ENCODE data around the gene PLN. TPM values are rescaled to one million over a fixed set of nuclear protein-coding genes. Genes with fewer than 3 reads are reported as not detected.

The PLN gene
- total RNA-seq, 1 experiment from 2014 or later = not detected

GRCh38 chr6:118529756-118530155 lies 18.3 kb upstream of the PLN start:
- Mint-ChIP-seq H3K36me3 (0 out of 2 replicates have a peak, but pooled peaks cover 2% of the 10 kb centered on the region), H3K27ac (no peak overlapping the region), H3K9me3 (peaks cover 13% of the 10 kb centered on the region), H3K4me3 (no peak overlapping the region), H3K4me1 (peaks cover 18% of the 10 kb centered on the region), H3K27me3 (ENCODE audit: low read depth) (no peaks in the 10 kb centered on the region)
- ChIA-PET CTCF (no interaction called here), POLR2A (no interaction called here)
- ATAC-seq (no peak), DNase-seq (ENCODE audit: low spot score) (no peak)
- no peak for TF ChIP-seq HMGXB4 (CRISPR knock-in tag; IDR thresholded peaks at IDR 0.05)
- TF ChIP-seq ZNF263 (CRISPR knock-in tag; IDR thresholded peaks at IDR 0.05; ENCODE audit: low read depth) = no peak
- TF ChIP-seq HMGA2 (CRISPR knock-in tag; IDR thresholded peaks at IDR 0.05) = no peak
- TF ChIP-seq KAT7 (CRISPR knock-in tag; IDR thresholded peaks at IDR 0.05; ENCODE audit: borderline replicate concordance) = no peak
- TF ChIP-seq GRHL2 (CRISPR knock-in tag; IDR thresholded peaks at IDR 0.05; ENCODE audit: insufficient replicate concordance, severe bottlenecking) = no peak
- no peak for TF ChIP-seq EMX1 (CRISPR knock-in tag; IDR thresholded peaks at IDR 0.05)
- no peak for TF ChIP-seq ATF3 (CRISPR knock-in tag; conservative IDR thresholded peaks at IDR 0.05)
- TF ChIP-seq ZNF512 (CRISPR knock-in tag; IDR thresholded peaks at IDR 0.05; ENCODE audit: borderline replicate concordance) = no peak
- TF ChIP-seq STAT6 (CRISPR knock-in tag; conservative IDR thresholded peaks at IDR 0.05; ENCODE audit: low read depth) = no peak
- TF ChIP-seq MLX (CRISPR knock-in tag; IDR thresholded peaks at IDR 0.05) = no peak
- TF ChIP-seq ZNF219 (CRISPR knock-in tag; IDR thresholded peaks at IDR 0.05; ENCODE audit: borderline replicate concordance) = no peak
- no peak for TF ChIP-seq OVOL2 (CRISPR knock-in tag; IDR thresholded peaks at IDR 0.05; ENCODE audit: borderline replicate concordance)
- TF ChIP-seq ZNF425 (CRISPR knock-in tag; conservative IDR thresholded peaks at IDR 0.05) = no peak
- no peak for TF ChIP-seq GABPB1 (CRISPR knock-in tag; IDR thresholded peaks at IDR 0.05)
- TF ChIP-seq ZBTB21 (CRISPR knock-in tag; IDR thresholded peaks at IDR 0.05; ENCODE audit: borderline replicate concordance) = no peak

- Mint-ChIP-seq H3K27me3 (ENCODE audit: low read depth) (no peaks in the 10 kb centered on the region), H3K27ac (no peak overlapping the region), H3K9me3 (peaks cover 13% of the 10 kb centered on the region), H3K4me3 (no peak overlapping the region), H3K4me1 (peaks cover 8% of the 10 kb centered on the region), H3K36me3 (0 out of 2 replicates have a peak, but pooled peaks cover 2% of the 10 kb centered on the region)
- ATAC-seq (no peak), DNase-seq (ENCODE audit: low spot score) (no peak)
- CTCF ChIA-PET = no interaction called here
- POLR2A ChIA-PET = interaction anchor here (0.5 kb wide), 1 partner anchor 617 kb away, joined by 3 read pairs; no protein-coding TSS in a partner anchor
- no peak for TF ChIP-seq ELF4 (CRISPR knock-in tag; IDR thresholded peaks at IDR 0.05; ENCODE audit: low read depth)
- TF ChIP-seq PRRX2 (CRISPR knock-in tag; IDR thresholded peaks at IDR 0.05) = no peak
- no peak for TF ChIP-seq SOX15 (CRISPR knock-in tag; IDR thresholded peaks at IDR 0.05)
- no peak for TF ChIP-seq AFF4 (CRISPR knock-in tag; IDR thresholded peaks at IDR 0.05; ENCODE audit: borderline replicate concordance)
- TF ChIP-seq MYBL2 (CRISPR knock-in tag; IDR thresholded peaks at IDR 0.05) = no peak
Observed at GRCh38 chr6:118530942-118531341, 17.2 kb upstream of the PLN start.

Measured in WTC11 (cell line).